Panc1 (cell line): ENCODE measurements around the gene KCNQ2.

ENCODE experiments used
- SIN3A ChIP-seq: IDR thresholded peaks from 2 replicates; pipeline ENCODE4 v1.6.1; 2012; ENCODE audit warnings: low read depth, mild to moderate bottlenecking, low read length, moderate library complexity, borderline replicate concordance; ENCODE audit not compliant: insufficient read depth
- TF ChIP-seq, protein P1 (sequence below): fragments of 450-650 bp; IDR thresholded peaks from 2 replicates; pipeline ENCODE4 v1.5.1; 2017; ENCODE audit warnings: mild to moderate bottlenecking

GRCh38 chr20:63467294-63468083 is 5.0 kb downstream of the KCNQ2 start:
- TF ChIP-seq, protein P1, sequence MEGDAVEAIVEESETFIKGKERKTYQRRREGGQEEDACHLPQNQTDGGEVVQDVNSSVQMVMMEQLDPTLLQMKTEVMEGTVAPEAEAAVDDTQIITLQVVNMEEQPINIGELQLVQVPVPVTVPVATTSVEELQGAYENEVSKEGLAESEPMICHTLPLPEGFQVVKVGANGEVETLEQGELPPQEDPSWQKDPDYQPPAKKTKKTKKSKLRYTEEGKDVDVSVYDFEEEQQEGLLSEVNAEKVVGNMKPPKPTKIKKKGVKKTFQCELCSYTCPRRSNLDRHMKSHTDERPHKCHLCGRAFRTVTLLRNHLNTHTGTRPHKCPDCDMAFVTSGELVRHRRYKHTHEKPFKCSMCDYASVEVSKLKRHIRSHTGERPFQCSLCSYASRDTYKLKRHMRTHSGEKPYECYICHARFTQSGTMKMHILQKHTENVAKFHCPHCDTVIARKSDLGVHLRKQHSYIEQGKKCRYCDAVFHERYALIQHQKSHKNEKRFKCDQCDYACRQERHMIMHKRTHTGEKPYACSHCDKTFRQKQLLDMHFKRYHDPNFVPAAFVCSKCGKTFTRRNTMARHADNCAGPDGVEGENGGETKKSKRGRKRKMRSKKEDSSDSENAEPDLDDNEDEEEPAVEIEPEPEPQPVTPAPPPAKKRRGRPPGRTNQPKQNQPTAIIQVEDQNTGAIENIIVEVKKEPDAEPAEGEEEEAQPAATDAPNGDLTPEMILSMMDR = no peak
- TF ChIP-seq SIN3A = no peak
